Thyroid gland (tissue), 4 donors: Measurements from ENCODE around the gene CHMP6. TPM values are rescaled to one million over a fixed set of nuclear protein-coding genes. Genes with fewer than 3 reads are reported as not detected.
"Not testable (repeated sequence)": the region's sequence is repeated elsewhere in the genome, so short reads cannot be mapped to it uniquely, and the experiment has no call there.

Experiments
- DNase-seq, 2 donors: peaks; one replicate each; pipeline ENCODE4 v3.0.0-alpha.2; 2019
- H3K27ac ChIP-seq, 3 donors: fragments of 200-600 bp; sonication (generic); 1 replicate in 2 of 3; 2 replicates in 1 of 3; pipeline ENCODE4 v1.5.1; 2016 to 2019; ENCODE audit warnings: mild to moderate bottlenecking in 1 of 3, moderate library complexity in 1 of 3
- H3K27me3 ChIP-seq: fragments of 200-600 bp; sonication (generic); one replicate; pipeline ENCODE4 v1.5.1; 2019
- H3K36me3 ChIP-seq, 2 donors: fragments of 200-600 bp; sonication (generic); one replicate each; pipeline ENCODE4 v1.5.1; 2016 to 2019
- H3K4me1 ChIP-seq, 2 donors: fragments of 200-600 bp; sonication (generic); one replicate each; pipeline ENCODE4 v1.5.1; 2017 to 2019
- H3K4me3 ChIP-seq, 3 donors: fragments of 200-600 bp; sonication (generic); replicated peaks in 1 of 3; 1 replicate in 2 of 3; 2 replicates in 1 of 3; pipeline ENCODE4 v1.5.1; 2016; ENCODE audit warnings: mild to moderate bottlenecking in 1 of 3
- H3K9me3 ChIP-seq: fragments of 200-600 bp; sonication (generic); one replicate; pipeline ENCODE4 v1.5.1; 2017
- CTCF ChIP-seq, 6 experiments: fragments of 200-600 bp in 3 of 6; fragments of 450-650 bp in 3 of 6; sonication (generic) in 3 of 6; IDR thresholded peaks; one replicate each; pipeline ENCODE4 v1.5.1; 2016 to 2019; ENCODE audit warnings: antibody characterized with exemption in 6 of 6, mild to moderate bottlenecking in 2 of 6, inconsistent platforms in 1 of 6, moderate library complexity in 1 of 6
- POLR2A ChIP-seq, 2 donors: fragments of 450-650 bp; IDR thresholded peaks; one replicate each; pipeline ENCODE4 v1.6.1; 2017; ENCODE audit warnings: antibody characterized with exemption in 2 of 2, mild to moderate bottlenecking in 2 of 2, moderate library complexity in 1 of 2
- WGBS, 2 donors: methylation state at CpG; one replicate each; pipeline ENCODE4 v1.1.5; 2017; 5-methylcytosine and 5-hydroxymethylcytosine counted together
- intact Hi-C: fragments of 100-400 bp; cut with DNase I; formaldehyde crosslinking; loops from one replicate; pipeline ENCODE4 v1.15.1; 2023
- total RNA-seq, 4 donors: library from RNA; depleted of rRNA; stranded (reverse); fragments of >200 nt; gene quantifications; one replicate each; pipeline ENCODE4 v1.2.3, GENCODE V29; 2016

The CHMP6 gene
- total RNA-seq, 4 donors from 2014 or later, result 19.5 to 37.8 (median 27.8) TPM

GRCh38 chr17:81027591-81028505 is 36.2 kb downstream of the CHMP6 start:
- Histone ChIP-seq H3K4me1 (peaks cover 23 to 46% of the 10 kb centered on the region in 2 donors), H3K36me3 (no peaks in the 10 kb centered on the region), H3K27ac (no peak overlapping the region)

GRCh38 chr17:81028506-81028858 is 36.8 kb downstream of the CHMP6 start:
- Histone ChIP-seq H3K9me3 (no peaks in the 10 kb centered on the region), H3K4me3 (no peak overlapping the region), H3K27ac (no peak overlapping the region), H3K27me3 (no peaks in the 10 kb centered on the region), H3K36me3 (no peaks in the 10 kb centered on the region), H3K4me1 (peaks cover 22 to 50% of the 10 kb centered on the region in 2 donors)
- intact Hi-C loops, result no loop called here
- DNase-seq, result no peak
- 18% methylated on average over 12 of the region's 12 CpGs; no CpG with 5 or more reads in 1 of the 2 donors for WGBS, 2 donors
- TF ChIP-seq CTCF (IDR thresholded peaks at IDR 0.05) (no peak), POLR2A (IDR thresholded peaks at IDR 0.05) (no peak)

More at GRCh38 chr17:81027591-81028505, 36.2 kb downstream of the CHMP6 start:
- H3K27me3 ChIP-seq, result no peaks in the 10 kb centered on the region
- no peaks in the 10 kb centered on the region for H3K9me3 ChIP-seq
- TF ChIP-seq CTCF (IDR thresholded peaks at IDR 0.05) (no peak), POLR2A (IDR thresholded peaks at IDR 0.05) (no peak)
- no peak for DNase-seq
- 59 to 65% methylated on average over 16 to 19 of the region's 37 CpGs for WGBS, 2 donors
- no peak overlapping the region for H3K4me3 ChIP-seq
- intact Hi-C loops, result no loop called here

GRCh38 chr17:81029859-81030258 is 38.2 kb downstream of the CHMP6 start:
- Histone ChIP-seq H3K9me3 (no peaks in the 10 kb centered on the region), H3K27ac (no peak overlapping the region), H3K4me3 (no peak overlapping the region), H3K4me1 (peaks cover 17 to 47% of the 10 kb centered on the region in 2 donors), H3K36me3 (no peaks in the 10 kb centered on the region), H3K27me3 (no peaks in the 10 kb centered on the region)
- intact Hi-C loops, result loop anchor here (10.0 kb wide), 1 partner anchor 195 kb away; the partner anchor contains the start of gene CEP131
- 93 to 95% methylated on average over 11 of the region's 11 CpGs for WGBS, 2 donors
- TF ChIP-seq POLR2A (IDR thresholded peaks at IDR 0.05), result no peak
- no peak for TF ChIP-seq CTCF (IDR thresholded peaks at IDR 0.05)
- DNase-seq, result no peak

- H3K4me3 ChIP-seq, H3K27me3 ChIP-seq, H3K9me3 ChIP-seq, DNase-seq, H3K36me3 ChIP-seq, H3K27ac ChIP-seq: not testable (repeated sequence)
- peaks cover 12 to 43% of the 10 kb centered on the region in 2 donors for H3K4me1 ChIP-seq
- 96% methylated on average over 9 of the region's 9 CpGs for WGBS, 2 donors
- intact Hi-C loops, result loop anchor here (10.0 kb wide), 1 partner anchor 194 kb away; the partner anchor contains the start of gene CEP131
Observed at GRCh38 chr17:81030312-81030711, 38.7 kb downstream of the CHMP6 start.

- intact Hi-C loops, result loop anchor here (10.0 kb wide), 1 partner anchor 194 kb away; the partner anchor contains the start of gene CEP131
Observed at GRCh38 chr17:81030741-81031565, 39.3 kb downstream of the CHMP6 start.

More at GRCh38 chr17:81030741-81031565, 39.3 kb downstream of the CHMP6 start:
- no peak for TF ChIP-seq CTCF (IDR thresholded peaks at IDR 0.05)
- TF ChIP-seq POLR2A (IDR thresholded peaks at IDR 0.05), result no peak
- Histone ChIP-seq H3K9me3 (no peaks in the 10 kb centered on the region), H3K4me3 (no peak overlapping the region), H3K27me3 (no peaks in the 10 kb centered on the region), H3K36me3 (no peaks in the 10 kb centered on the region), H3K4me1 (peaks cover 7 to 38% of the 10 kb centered on the region in 2 donors), H3K27ac (peak overlapping the region in 1 of 3 donors; percentile 38)
- 74 to 82% methylated on average over 15 to 28 of the region's 32 CpGs for WGBS, 2 donors
- DNase-seq, result no peak
